ENCODE measurements around the gene CHST5. TPM values are rescaled to one million over a fixed set of nuclear protein-coding genes. Genes with fewer than 3 reads are reported as not detected.

CHST5 gene
- total RNA-seq, 3 donors from 2014 or later (not counting 1 experiment from before 2014, with no cell fraction given): not detected

GRCh38 chr16:75578212-75578611 is 42.3 kb upstream of the CHST5 start:
- intact Hi-C loops (cut with micrococcal nuclease): no loop called here
- H3K36me3 ChIP-seq (ENCODE audit: control insufficient read depth, insufficient read depth, low read length): peaks cover 54% of the 10 kb centered on the region
- H3K4me3 Mint-ChIP-seq: no peak overlapping the region
- ATAC-seq (no peak), DNase-seq (no peak)
- H3K4me1 ChIP-seq (ENCODE audit: control insufficient read depth, insufficient read depth, low read length): no peaks in the 10 kb centered on the region
- no peaks in the 10 kb centered on the region for H3K9me3 ChIP-seq (ENCODE audit: control insufficient read depth, insufficient read depth, low read length)
- TF ChIP-seq CTCF (IDR thresholded peaks at IDR 0.05): no peak
- no peak overlapping the region for H3K27ac Mint-ChIP-seq
- H3K4me3 ChIP-seq (ENCODE audit: low read length): no peak overlapping the region
- WGBS (ENCODE audit: insufficient coverage): 96% methylated on average over 7 of the region's 7 CpGs
- H3K27me3 ChIP-seq (ENCODE audit: control insufficient read depth, insufficient read depth, low read length): no peaks in the 10 kb centered on the region
- H3K9me3 Mint-ChIP-seq: no peaks in the 10 kb centered on the region
- no peaks in the 10 kb centered on the region for H3K36me3 Mint-ChIP-seq
- H3K27me3 Mint-ChIP-seq (ENCODE audit: low read depth in 2 of 2): no peaks in the 10 kb centered on the region
- H3K27ac ChIP-seq (ENCODE audit: low read length): no peak overlapping the region
- peaks cover 9 to 27% of the 10 kb centered on the region in 2 donors for H3K4me1 Mint-ChIP-seq

GRCh38 chr16:75576384-75576811 is 40.5 kb upstream of the CHST5 start:
- no peak for TF ChIP-seq CTCF (IDR thresholded peaks at IDR 0.05)
- H3K9me3 Mint-ChIP-seq: no peaks in the 10 kb centered on the region
- Histone ChIP-seq H3K9me3 (ENCODE audit: control insufficient read depth, insufficient read depth, low read length) (no peaks in the 10 kb centered on the region), H3K4me1 (ENCODE audit: control insufficient read depth, insufficient read depth, low read length) (peaks cover 14% of the 10 kb centered on the region), H3K27me3 (ENCODE audit: control insufficient read depth, insufficient read depth, low read length) (no peaks in the 10 kb centered on the region), H3K4me3 (ENCODE audit: low read length) (no peak overlapping the region), H3K27ac (ENCODE audit: low read length) (no peak overlapping the region), H3K36me3 (ENCODE audit: control insufficient read depth, insufficient read depth, low read length) (peaks cover 67% of the 10 kb centered on the region)
- peak overlapping the region in 1 of 2 donors; percentile 47 for H3K27ac Mint-ChIP-seq
- DNase-seq (no peak), ATAC-seq (no peak)
- WGBS (ENCODE audit: insufficient coverage): 87% methylated on average over 3 of the region's 3 CpGs
- peaks cover 11 to 29% of the 10 kb centered on the region in 2 donors for H3K4me1 Mint-ChIP-seq
- intact Hi-C loops (cut with micrococcal nuclease): no loop called here
- H3K36me3 Mint-ChIP-seq: no peaks in the 10 kb centered on the region
- H3K27me3 Mint-ChIP-seq (ENCODE audit: low read depth in 2 of 2): no peaks in the 10 kb centered on the region
- no peak overlapping the region for H3K4me3 Mint-ChIP-seq

- peaks cover 14% of the 10 kb centered on the region for H3K4me1 ChIP-seq (ENCODE audit: control insufficient read depth, insufficient read depth, low read length)
- no peak overlapping the region for H3K27ac ChIP-seq (ENCODE audit: low read length)
- no peak for TF ChIP-seq CTCF (IDR thresholded peaks at IDR 0.05)
- DNase-seq: no peak
- peaks cover 72% of the 10 kb centered on the region for H3K36me3 ChIP-seq (ENCODE audit: control insufficient read depth, insufficient read depth, low read length)
- intact Hi-C loops (cut with micrococcal nuclease): no loop called here
- Mint-ChIP-seq H3K27ac (peak overlapping the region in 1 of 2 donors; percentile 47), H3K36me3 (no peaks in the 10 kb centered on the region), H3K4me3 (no peak overlapping the region), H3K4me1 (peaks cover 11 to 29% of the 10 kb centered on the region in 2 donors), H3K9me3 (no peaks in the 10 kb centered on the region), H3K27me3 (ENCODE audit: low read depth in 2 of 2) (no peaks in the 10 kb centered on the region)
- H3K27me3 ChIP-seq (ENCODE audit: control insufficient read depth, insufficient read depth, low read length): no peaks in the 10 kb centered on the region
- no peaks in the 10 kb centered on the region for H3K9me3 ChIP-seq (ENCODE audit: control insufficient read depth, insufficient read depth, low read length)
- no peak overlapping the region for H3K4me3 ChIP-seq (ENCODE audit: low read length)
- ATAC-seq: no peak
- WGBS (ENCODE audit: insufficient coverage): 86% methylated on average over 3 of the region's 3 CpGs
Observed at GRCh38 chr16:75575958-75576357, 40.0 kb upstream of the CHST5 start.

GRCh38 chr16:75573955-75574354 is 38.0 kb upstream of the CHST5 start:
- Histone ChIP-seq H3K27ac (ENCODE audit: low read length) (no peak overlapping the region), H3K27me3 (ENCODE audit: control insufficient read depth, insufficient read depth, low read length) (no peaks in the 10 kb centered on the region), H3K9me3 (ENCODE audit: control insufficient read depth, insufficient read depth, low read length) (no peaks in the 10 kb centered on the region), H3K4me3 (ENCODE audit: low read length) (no peak overlapping the region), H3K36me3 (ENCODE audit: control insufficient read depth, insufficient read depth, low read length) (peaks cover 82% of the 10 kb centered on the region), H3K4me1 (ENCODE audit: control insufficient read depth, insufficient read depth, low read length) (peaks cover 22% of the 10 kb centered on the region)
- WGBS (ENCODE audit: insufficient coverage): 98% methylated on average over 5 of the region's 5 CpGs
- intact Hi-C loops (cut with micrococcal nuclease): no loop called here
- no peaks in the 10 kb centered on the region for H3K9me3 Mint-ChIP-seq
- H3K27ac Mint-ChIP-seq: peak overlapping the region in 1 of 2 donors; percentile 14
- ATAC-seq (no peak), DNase-seq (no peak)
- H3K4me1 Mint-ChIP-seq: peaks cover 17 to 27% of the 10 kb centered on the region in 2 donors
- H3K4me3 Mint-ChIP-seq: no peak overlapping the region
- H3K36me3 Mint-ChIP-seq: no peaks in the 10 kb centered on the region
- H3K27me3 Mint-ChIP-seq (ENCODE audit: low read depth in 2 of 2): no peaks in the 10 kb centered on the region
- no peak for TF ChIP-seq CTCF (IDR thresholded peaks at IDR 0.05)
